ENCODE measurements around the gene LASP1. TPM values are rescaled to one million over a fixed set of nuclear protein-coding genes. Genes with fewer than 3 reads are reported as not detected.

LASP1 gene
- total RNA-seq, 1 donor from 2014 or later, result 300 TPM

GRCh38 chr17:38890410-38890746 lies 20.5 kb downstream of the LASP1 start:
- peak overlapping the region; percentile 4 to 21 for H3K27ac ChIP-seq
- no peaks in the 10 kb centered on the region for H3K9me3 ChIP-seq
- no peak overlapping the region for H3K4me3 ChIP-seq
- H3K4me1 ChIP-seq, result peaks cover 10 to 43% of the 10 kb centered on the region in 2 donors
- no peaks in the 10 kb centered on the region for H3K27me3 ChIP-seq
- no peak for DNase-seq (ENCODE audit: low spot score in 2 of 2)
- TF ChIP-seq CTCF (IDR thresholded peaks at IDR 0.05), result no peak
- intact Hi-C loops (cut with DNase I), result no loop called here
- H3K36me3 ChIP-seq, result peaks cover 53 to 66% of the 10 kb centered on the region in 2 donors

GRCh38 chr17:38891441-38891840 lies 21.6 kb downstream of the LASP1 start:
- Histone ChIP-seq H3K4me3 (no peak overlapping the region), H3K27ac (peak overlapping the region in 1 of 2 donors; percentile 4), H3K27me3 (no peaks in the 10 kb centered on the region), H3K9me3 (no peaks in the 10 kb centered on the region), H3K36me3 (peaks cover 63 to 74% of the 10 kb centered on the region in 2 donors), H3K4me1 (peaks cover 8 to 40% of the 10 kb centered on the region in 2 donors)
- intact Hi-C loops (cut with DNase I), result no loop called here
- no peak for DNase-seq (ENCODE audit: low spot score in 2 of 2)
- TF ChIP-seq CTCF (IDR thresholded peaks at IDR 0.05), result no peak

- Histone ChIP-seq H3K36me3 (peaks cover 62 to 79% of the 10 kb centered on the region in 2 donors), H3K27me3 (no peaks in the 10 kb centered on the region), H3K4me3 (no peak overlapping the region), H3K9me3 (no peaks in the 10 kb centered on the region), H3K27ac (no peak overlapping the region), H3K4me1 (peaks cover 15 to 41% of the 10 kb centered on the region in 2 donors)
- DNase-seq (ENCODE audit: low spot score in 2 of 2), result no peak
- intact Hi-C loops (cut with DNase I), result no loop called here
- TF ChIP-seq CTCF (IDR thresholded peaks at IDR 0.05), result no peak
Measured at GRCh38 chr17:38892083-38892482, 22.2 kb downstream of the LASP1 start.

- H3K4me1 ChIP-seq, result peaks cover 20 to 41% of the 10 kb centered on the region in 2 donors
- intact Hi-C loops (cut with DNase I), result no loop called here
- TF ChIP-seq CTCF (IDR thresholded peaks at IDR 0.05), result no peak
- no peak for DNase-seq (ENCODE audit: low spot score in 2 of 2)
- no peaks in the 10 kb centered on the region for H3K27me3 ChIP-seq
- no peak overlapping the region for H3K4me3 ChIP-seq
- peak overlapping the region in 1 of 2 donors; percentile 63 for H3K27ac ChIP-seq
- no peaks in the 10 kb centered on the region for H3K9me3 ChIP-seq
- peaks cover 57 to 79% of the 10 kb centered on the region in 2 donors for H3K36me3 ChIP-seq
Measured at GRCh38 chr17:38892620-38893019, 22.8 kb downstream of the LASP1 start.

- Histone ChIP-seq H3K36me3 (peaks cover 53 to 79% of the 10 kb centered on the region in 2 donors), H3K4me3 (no peak overlapping the region), H3K27ac (peak overlapping the region; percentile 63 to 69), H3K9me3 (no peaks in the 10 kb centered on the region), H3K27me3 (no peaks in the 10 kb centered on the region), H3K4me1 (peaks cover 25 to 40% of the 10 kb centered on the region in 2 donors)
- intact Hi-C loops (cut with DNase I), result no loop called here
- no peak for DNase-seq (ENCODE audit: low spot score in 2 of 2)
- no peak for TF ChIP-seq CTCF (IDR thresholded peaks at IDR 0.05)
Measured at GRCh38 chr17:38893113-38893512, 23.3 kb downstream of the LASP1 start.

GRCh38 chr17:38893607-38894006 lies 23.7 kb downstream of the LASP1 start:
- Histone ChIP-seq H3K9me3 (no peaks in the 10 kb centered on the region), H3K36me3 (peaks cover 58 to 80% of the 10 kb centered on the region in 2 donors), H3K4me3 (no peak overlapping the region), H3K27ac (peak overlapping the region; percentile 63 to 69), H3K27me3 (no peaks in the 10 kb centered on the region), H3K4me1 (peaks cover 26 to 37% of the 10 kb centered on the region in 2 donors)
- intact Hi-C loops (cut with DNase I), result no loop called here
- peak in 1 of 2 donors; percentile 75 for DNase-seq (ENCODE audit: low spot score in 2 of 2)
- TF ChIP-seq CTCF (IDR thresholded peaks at IDR 0.05), result no peak

Data from ascending aorta (tissue), 2 donors.